Measurements from ENCODE around the gene RNF213.

Gene RNF213

DNA sequence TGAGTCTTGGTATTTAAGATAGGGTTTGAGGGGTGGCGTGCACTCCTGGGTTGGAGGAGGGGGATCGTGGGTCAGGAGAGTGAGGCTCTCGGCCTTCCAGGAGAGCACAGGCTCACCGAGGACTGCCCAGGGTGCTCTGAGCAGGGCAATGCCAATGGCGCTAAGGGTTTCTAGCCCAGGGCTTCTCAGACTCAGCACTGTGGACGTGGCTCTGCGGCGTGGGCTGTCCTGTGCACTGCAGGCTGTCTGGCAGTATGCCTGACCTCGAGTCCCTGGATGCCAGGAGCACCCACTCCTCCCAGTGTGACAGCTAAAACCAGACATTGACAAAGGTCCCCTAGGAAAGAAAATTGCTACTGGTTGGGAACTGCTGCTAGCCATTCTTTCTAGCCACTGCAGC is 117.1 kb downstream of the RNF213 start:
- DNase-seq: no peak

DNA sequence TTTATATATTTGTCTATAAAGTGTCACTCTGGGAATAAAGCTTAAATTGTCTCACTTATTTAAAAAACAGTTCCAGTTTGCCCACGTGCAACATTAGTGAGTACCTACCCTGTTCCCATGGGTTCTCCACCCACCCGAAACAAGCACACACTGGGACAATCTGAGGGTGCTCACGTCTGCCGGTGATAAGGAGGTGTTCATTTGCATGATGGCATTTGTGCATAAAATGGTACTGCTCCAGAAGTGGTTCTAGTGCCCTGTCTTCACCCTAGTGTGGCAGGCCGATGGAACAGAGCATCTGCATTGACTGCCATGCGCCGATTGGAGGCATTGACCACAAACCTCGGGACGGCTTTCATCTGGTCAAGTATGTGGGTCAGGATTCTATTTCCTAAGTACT is 118.7 kb downstream of the RNF213 start:
- DNase-seq: no peak

DNA sequence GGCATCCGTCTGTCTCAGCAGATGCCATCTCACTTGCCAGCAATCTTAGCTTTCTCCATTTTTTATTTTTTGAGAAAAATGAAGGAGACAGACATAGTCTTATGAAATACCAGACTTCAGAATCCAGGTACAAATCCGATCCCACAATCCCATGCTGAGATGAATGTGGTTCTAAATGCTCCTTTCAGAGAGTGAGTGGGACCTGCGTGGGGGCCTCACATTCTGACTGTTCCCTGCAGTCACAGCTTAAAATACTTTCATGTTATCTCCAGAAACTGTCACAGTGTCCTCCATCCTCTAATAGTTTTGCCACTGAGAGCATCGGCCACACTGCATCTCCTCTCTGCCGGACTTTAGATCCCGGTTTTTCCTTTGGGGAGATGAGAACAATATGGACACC is 119.4 kb downstream of the RNF213 start:
- DNase-seq: no peak

DNA sequence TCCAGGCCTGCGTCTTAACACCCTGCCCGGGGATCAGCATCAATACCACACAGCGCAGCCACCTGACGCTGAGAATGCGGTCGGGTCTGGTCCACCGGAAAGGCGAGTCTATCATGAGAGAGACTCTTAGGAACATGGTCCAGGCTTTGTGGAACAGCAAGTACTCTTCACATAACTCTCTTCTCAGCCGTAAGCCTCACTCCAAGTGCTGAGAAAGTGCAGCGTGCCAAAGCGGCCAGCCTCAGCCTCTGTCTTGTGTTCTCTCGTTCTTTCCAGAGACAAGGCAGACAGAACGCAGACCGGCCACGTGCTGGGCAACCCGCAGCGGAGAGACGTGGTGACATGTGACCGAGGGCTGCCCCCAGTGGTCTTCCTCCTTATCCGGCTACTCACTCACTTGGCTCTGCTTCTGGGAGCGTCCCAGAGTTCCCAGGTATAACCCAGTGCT is 119.9 kb downstream of the RNF213 start:
- no peak for DNase-seq

DNA sequence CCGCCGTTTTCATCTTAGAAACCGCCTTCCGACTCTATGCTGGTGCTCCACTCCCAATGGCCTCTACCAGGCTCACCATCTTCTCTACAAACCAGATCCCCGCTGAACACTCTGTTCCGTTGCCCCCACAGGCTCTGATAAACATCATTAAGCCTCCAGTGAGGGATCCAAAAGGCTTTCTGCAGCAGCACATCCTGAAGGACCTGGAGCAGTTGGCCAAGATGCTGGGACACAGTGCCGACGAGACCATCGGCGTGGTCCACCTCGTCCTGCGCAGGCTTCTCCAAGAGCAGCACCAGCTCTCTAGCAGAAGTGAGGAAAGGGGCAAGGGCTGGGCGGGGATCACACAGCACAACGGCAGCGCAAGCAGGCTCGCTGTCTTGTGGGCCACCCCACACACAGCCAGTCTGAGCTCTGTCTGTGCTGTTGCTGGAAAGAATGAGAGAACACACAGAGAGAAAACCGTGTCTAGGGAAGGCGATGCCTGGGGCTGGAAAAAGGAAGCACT is 120.8 kb downstream of the RNF213 start:
- DNase-seq: no peak

DNA sequence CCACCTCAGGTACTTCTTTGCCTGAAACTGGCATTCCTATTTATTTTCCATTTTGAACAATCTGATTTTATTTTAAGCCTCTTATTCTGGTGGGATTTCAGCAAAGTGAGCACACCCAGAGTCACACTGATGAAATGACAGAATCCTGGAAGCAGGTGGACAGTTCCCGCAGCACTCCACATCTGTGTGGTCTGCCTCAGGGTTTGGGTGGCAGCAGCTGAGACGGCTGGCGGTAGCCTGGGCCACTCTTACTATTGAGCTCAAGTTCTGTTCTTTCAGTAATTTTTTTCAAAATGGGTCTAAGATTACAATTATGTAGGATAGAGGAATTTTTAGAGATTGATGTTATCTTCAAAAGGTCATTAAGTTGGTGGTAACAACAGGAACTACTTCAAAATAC is 121.8 kb downstream of the RNF213 start:
- no peak for DNase-seq

DNA sequence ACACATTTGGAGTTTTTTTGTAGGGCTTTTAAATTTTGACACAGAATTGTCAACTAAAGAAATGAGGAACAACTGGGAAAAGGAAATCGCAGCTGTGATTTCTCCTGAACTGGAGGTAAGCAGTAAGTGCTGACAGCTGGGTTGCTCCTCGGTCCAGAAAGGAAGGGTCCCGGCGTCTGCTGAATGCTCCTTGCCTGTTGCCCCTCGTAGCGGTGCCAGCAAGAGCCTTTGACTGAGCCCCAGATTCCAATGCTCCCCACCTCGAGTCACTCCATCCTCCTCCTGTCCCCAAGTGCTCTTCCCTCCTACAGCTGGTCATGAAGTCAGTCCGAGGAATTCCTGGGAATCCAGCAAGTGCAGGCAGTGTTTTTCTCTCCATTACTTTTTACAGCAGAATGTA is 122.3 kb downstream of the RNF213 start:
- no peak for DNase-seq

DNA sequence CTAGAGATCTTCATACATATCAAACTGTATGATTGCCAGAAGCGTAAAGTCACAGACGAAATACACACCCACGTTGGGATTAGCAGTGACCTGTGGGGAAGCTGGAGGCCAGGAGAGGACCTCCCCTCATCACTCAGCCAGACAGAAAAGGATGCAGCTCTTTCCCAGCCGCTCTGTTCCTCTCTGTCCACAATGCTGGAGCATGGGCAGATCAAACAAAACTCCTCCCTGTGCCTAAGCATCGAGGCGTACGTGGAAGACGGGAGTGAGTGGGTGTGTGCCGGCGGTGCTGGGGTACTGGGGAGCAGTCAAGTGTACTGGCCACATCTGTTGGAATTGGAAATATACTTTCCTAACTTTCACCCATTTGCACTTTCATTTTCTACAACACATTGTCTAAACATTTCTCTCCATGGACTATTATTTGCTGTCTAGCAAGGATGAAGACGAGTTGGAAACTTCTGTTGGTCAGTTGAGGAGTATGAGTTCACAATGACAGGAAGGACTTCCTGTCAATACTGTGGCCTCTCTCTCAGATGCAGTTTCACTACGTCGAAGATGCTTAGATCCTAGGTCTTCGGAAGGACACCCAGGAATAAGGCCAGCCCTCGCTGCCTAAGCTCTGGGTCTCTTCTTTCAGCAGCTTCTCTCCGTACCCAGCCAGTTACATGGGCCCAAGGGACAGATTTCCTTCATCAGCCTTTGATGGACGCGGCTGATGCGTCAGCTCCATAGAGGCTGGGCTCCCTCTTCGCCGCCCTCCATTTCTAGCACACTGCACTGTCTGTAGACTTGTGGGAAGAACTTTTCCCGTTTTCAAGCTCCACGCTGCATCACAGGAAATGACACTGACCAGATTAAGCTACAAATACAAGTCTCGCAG is 123.7 kb downstream of the RNF213 start:
- no peak for DNase-seq

DNA sequence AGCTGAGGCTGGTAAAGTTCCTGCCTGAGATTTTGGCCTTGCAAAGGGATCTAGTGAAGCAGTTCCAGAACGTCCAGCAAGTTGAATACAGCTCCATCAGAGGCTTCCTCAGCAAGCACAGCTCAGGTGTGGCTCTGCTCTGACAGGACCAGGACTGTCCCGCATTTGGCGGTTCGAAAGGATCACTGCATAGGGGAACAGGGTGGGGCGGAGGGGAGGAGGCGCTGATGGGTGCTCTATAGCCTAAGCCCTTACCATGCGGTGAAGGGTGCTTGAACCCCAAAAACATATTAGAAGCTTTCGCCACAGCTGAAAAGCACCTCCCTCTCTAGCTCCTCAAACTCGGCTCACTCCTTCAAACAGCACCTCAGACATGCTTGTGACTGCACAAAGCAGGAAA is 124.4 kb downstream of the RNF213 start:
- no peak for DNase-seq

DNA sequence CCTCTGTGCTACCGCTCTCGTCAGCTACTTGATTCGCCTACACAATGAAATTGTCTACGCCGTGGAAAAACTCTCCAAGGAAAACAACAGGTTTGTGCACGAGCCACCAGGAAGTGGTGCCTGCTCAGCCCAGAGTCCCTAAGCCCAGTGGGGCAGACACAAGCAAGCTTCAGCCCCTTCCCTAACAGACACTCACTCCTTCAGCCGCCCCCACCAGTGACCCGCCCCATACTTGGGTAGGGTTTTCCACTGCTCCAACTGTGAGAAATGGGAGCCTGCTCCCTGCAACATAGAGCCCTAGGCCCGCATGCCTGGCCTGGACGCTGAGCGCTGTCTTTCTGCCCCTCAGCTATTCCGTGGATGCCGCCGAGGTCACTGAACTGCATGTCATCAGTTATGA is 125.7 kb downstream of the RNF213 start:
- DNase-seq: no peak

DNA sequence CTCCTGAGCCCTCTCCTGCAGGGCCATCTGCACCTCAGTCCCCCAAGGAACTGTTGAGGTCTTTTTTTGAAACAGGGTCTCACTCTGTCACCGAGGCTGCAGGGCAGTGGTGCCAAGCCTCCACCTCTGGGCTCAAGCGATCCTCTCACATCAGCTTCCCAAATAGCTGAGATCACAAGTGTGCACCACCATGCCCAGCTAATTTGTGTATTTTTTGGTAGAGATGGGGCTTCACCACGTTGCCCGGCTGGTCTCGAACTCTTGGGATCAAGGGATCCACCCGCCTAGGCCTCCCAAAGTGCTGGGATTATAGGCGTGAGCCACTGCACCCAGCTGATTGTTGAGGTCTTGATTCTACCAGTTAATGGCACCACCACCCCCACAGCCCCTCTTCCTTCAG is 126.4 kb downstream of the RNF213 start:
- no peak for DNase-seq

DNA sequence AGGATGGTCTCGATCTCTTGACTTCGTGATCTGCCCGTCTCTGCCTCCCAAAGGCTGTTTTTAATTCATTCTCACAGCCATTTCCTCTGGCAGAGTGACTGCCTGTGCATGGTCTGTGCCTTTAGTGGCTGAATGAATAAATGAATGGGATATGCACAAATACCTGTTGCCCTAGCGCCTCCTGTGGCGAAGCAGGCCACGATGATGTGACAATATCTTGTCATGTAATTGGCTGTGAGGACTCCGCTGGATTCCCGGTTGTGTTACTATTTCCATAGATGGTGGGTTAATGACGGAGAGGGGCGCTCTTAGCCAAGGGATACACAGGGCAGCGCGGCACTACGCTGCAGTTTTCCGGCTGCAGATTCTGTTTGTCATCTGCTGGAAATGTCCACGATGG is 127.5 kb downstream of the RNF213 start:
- DNase-seq: no peak

DNA sequence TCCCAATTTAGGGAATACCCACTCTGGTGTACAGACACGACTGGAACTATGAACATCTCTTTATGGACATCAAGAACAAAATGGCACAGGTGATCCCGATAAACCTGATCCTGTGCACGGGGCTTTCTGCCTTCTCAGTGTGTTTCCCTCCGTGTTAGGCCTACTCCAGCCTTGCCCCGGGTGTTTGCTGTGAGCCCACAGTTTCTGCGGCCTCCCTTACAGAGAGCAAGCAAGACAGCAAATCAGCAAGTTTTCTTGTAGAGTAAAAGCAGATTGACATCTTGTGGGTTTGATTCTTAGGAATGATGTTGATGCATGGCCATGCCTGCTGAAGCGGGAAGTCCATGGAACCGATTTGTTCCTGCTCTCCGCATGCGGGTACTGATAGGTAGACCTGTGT is 127.9 kb downstream of the RNF213 start:
- no peak for DNase-seq

DNA sequence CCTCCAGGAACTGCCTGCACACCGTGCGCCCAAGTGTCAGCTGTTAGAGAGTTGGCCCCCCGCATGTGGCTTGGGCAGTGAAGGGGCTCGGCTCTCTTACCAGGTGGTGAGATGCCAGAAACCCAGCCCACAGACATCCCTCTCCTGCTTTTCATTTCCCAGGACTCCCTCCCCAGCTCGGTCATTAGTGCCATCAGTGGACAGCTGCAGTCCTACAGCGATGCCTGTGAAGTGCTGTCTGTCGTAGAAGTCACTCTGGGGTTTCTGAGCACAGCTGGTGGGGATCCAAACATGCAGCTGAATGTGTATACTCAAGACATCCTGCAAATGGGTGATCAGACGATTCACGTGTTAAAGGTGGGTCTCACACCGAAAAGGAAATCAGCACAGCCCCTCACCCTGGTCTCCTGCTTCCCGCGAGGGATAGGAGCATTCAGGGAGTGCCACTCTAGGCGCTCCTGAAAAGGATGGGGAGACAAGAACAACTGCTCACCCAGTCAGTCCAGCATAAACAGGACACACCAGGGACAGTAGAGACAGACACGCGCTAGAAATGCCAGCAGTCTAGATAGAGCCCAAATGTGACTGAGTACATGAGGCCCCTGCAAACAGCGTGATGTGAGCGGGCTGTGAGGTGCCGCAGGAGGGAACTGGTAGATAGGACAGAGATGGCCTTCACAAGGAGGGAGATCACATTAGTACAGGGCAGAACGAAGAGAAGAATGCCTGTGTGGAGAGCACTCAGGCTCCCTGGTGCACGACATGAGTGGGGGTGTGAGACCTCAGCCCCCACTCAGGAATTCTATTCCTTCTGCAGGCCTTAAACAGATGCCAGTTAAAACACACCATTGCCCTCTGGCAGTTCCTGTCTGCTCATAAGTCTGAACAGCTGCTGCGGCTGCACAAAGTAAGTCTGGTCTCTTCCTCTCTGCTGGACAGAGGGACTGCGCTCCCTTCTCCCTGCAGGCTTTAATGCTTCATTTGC is 128.7 kb downstream of the RNF213 start:
- no peak for DNase-seq

DNA sequence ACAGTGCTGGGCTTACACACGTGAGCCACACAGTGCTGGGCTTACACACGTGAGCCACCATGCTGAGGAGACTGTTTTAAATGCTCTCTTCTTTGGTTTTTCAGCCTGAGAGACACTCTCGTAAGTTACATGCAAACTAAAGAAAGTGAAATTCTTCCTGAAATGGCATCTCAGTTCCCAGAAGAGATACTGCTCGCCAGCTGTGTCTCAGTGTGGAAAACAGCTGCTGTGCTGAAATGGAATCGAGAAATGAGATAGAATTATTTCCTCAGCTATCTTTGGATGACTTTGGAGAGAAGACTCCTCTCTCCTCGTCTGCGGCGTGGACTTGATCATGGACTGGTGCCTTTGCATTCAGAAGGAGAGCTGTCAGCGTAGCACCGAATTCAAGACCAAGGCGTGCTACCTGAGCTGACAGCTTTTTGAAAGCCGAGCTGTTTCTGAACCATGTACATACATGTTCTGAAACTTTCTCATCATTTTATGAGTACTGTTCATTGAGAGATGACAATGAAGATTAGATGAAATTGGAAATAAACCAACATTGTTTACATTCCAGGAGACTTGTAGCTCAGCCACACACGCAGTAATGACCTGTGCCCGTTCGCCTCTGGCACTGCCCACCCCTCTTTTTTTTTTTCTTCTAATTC is 132.7 kb downstream of the RNF213 start:
- no peak for DNase-seq

DNA sequence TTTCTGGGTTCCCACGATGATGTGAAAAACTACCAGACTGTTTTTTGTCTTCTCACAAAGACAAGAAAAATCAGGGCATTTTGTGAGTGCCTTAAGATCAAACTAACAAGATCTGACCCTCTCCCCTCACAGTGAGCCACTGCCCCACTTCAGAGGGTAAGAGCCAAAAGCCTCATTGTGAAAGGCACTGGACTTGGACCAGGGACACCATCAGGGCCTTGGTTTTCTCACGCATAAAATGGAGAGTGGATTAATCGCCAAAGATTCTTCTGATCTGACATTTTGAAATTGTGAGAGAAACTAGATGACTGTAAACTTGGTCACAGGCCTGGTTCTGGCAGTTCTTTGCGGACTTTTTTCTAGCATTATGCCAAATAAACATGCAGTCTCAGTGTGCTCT is 133.3 kb downstream of the RNF213 start:
- DNase-seq: no peak

DNA sequence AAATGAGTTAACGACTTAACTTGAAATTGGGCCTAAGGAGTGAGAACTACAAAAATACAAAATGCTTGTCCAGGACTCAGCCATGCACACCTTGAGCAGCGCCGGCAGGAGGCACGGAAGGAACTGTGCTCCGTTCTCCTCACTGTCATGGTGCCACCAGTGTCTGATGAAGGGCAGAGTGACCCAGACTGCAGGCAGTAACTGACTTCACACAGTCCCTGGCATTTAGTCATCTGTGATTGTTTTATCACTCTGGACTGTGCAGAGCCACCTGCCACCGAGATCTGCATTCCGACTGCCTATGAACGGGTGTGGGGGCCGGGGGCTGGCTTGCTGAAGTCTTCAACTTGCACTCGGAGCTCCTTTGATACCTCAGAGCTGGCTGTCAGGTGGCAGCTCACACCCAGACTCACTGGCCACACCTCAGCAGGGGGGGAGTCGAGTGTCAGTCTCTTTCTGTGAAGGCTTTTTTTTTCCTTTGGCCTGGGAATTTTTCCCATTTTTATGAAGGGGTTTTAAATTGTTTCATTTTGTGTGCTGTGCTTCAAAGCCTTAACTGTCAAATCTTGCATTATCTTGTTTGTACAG is 134.1 kb downstream of the RNF213 start:
- DNase-seq: no peak

DNA sequence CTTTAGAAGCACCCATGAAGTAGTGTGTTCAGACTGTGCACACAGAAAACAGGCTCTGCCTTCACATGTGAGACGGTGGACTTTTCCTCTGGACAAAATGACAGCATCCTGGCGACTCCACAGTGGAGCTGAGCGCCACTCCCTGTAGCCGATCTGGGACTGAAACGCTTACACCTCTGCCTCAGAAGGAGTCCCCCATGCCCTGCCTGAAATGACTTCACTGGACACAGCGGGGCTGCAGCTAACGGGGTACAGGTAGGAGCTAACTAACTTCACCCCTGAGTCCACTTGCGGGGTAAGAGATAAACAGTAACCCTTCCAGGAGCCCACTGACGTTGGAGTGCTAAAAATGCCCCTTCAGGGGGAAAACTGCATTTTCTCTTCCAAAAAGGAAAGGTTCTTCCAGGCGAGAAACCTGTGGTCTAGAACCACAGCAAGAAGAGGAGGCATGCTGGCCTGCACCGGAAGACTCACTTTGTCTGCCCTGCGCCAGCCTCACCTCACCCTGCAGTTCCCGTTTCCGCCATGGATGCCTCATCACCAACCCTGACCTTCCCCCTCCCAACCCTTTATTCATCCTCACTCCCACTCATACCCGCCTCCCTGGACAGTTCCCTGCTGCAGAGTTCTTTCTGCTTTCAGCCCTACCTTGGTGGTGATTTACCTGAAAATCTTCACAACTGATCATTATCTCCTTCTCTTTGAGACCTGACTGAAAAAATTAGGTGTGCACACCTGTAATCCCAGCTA is 134.9 kb downstream of the RNF213 start:
- DNase-seq: no peak

DNA sequence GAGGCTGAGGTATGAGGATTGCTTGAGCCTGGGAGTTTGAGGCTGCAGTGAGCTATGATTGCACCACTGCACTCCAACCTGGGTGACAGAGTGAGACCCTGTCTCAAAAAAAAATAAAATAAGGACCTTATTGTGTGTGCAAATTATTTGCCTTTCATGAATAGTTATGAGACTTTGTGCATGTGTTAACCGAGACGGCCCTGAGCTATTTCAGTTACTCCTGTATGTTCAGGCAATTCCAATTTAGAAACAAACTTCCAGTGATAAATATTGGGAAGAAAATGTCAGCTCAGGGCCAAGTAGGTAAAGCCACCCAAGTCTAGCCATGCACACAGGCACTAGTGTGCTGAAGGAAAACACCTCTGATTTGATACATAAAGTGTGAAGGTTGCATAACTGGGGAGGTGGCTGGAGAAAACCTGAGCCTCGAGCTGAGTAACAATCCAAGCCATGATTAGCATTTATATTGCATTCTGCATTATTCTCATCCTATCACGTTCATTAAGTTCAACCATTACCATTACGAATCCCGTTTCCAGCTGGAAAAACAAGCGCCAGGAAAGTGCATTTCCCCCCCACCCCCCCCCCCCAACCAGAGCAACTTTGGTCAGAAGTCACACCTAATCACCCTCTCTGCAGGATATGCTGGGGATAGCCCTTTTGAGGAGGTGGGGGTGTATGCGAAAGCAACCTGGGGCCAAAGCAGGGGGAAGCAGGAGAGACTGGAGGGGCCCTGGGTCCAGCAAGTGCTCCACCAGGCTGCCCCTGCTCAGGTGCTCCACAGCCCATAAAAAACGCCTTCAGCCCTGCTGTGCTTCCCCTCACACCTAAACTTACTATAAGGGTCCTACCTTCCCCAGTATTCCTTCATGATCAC is 135.7 kb downstream of the RNF213 start:
- no peak for DNase-seq

DNA sequence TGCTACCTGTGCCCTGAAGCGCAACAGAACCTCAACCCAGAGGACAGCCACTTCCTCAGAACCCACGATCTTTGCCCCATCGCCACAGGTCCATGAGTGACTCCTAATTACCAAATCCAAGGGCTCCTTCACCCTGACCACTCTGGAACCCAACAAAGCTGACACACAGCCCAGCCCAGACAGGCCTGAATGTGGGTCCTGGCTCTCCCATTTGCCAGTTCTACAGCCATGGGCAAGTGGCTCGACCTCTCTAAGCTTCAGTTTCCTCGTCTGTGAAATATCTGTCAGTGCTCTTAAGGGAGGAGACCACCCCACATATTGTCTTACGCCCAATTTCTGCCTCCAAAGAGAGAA is 136.4 kb downstream of the RNF213 start:
- DNase-seq: no peak

DNA sequence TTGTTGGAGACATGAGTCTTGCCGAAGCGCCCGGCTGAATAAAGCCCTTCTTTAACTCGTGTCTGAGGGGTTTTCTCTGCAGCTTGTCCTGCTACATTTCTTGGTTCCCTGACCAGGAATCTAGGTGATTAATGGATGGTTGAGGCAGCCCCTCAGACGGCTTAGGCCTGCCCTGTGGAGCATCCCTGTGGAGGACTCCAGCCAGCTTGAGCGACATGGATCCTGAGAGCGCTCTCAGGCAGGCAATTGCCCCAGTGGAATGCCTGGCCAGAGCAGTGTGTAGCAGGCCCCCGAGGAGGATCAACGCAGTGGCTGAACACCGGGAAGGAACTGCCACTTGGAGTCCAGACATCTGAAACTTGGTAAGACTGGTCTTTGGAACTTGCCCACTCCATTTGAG is 137.0 kb downstream of the RNF213 start:
- no peak for DNase-seq
